Keratinocyte (primary cell): ENCODE measurements around the gene STIM1. TPM values are rescaled to one million over a fixed set of nuclear protein-coding genes. Genes with fewer than 3 reads are reported as not detected.

Experiments used
- DNase-seq: peaks from one replicate; pipeline ENCODE4 v3.0.0-alpha.2; 2011; ENCODE audit warnings: low read depth, missing footprints, low spot score
- FAIRE-seq: peaks from 2 replicates; lab custom pipeline; 2011; peaks lifted over from hg19 to GRCh38; lab: Jason Lieb, UNC
- H2AFZ ChIP-seq: 2 replicates; pipeline ENCODE4 v1.6.0; 2012; ENCODE audit warnings: low read length, control low read depth, inconsistent platforms; ENCODE audit not compliant: control insufficient read depth
- H3K27ac ChIP-seq: 2 replicates; pipeline ENCODE4 v1.5.1; 2011; ENCODE audit warnings: low read length; ENCODE audit not compliant: control insufficient read depth, insufficient read depth
- H3K27me3 ChIP-seq: 3 replicates; pipeline ENCODE4 v1.6.0; 2011; ENCODE audit warnings: low read length; ENCODE audit not compliant: control insufficient read depth, insufficient read depth; ENCODE audit errors: extremely low read depth
- H3K36me3 ChIP-seq, 2 experiments: 2 replicates in 1 of 2; 3 replicates in 1 of 2; pipeline ENCODE4 v1.5.1; 2011; ENCODE audit warnings: low read length in 2 of 2, mild to moderate bottlenecking in 1 of 2; ENCODE audit not compliant: control insufficient read depth in 2 of 2, insufficient read depth in 2 of 2; ENCODE audit errors: extremely low read depth in 1 of 2
- H3K4me1 ChIP-seq: 3 replicates; pipeline ENCODE4 v1.5.1; 2011; ENCODE audit warnings: low read length; ENCODE audit not compliant: control insufficient read depth, insufficient read depth; ENCODE audit errors: extremely low read depth
- H3K4me2 ChIP-seq: 3 replicates; pipeline ENCODE4 v1.6.0; 2011; ENCODE audit warnings: low read depth, low read length; ENCODE audit not compliant: control insufficient read depth, insufficient read depth; ENCODE audit errors: extremely low read depth
- H3K4me3 ChIP-seq, 3 experiments: fragments of 200-600 bp in 1 of 3; sonication (generic) in 1 of 3; 2 replicates in 2 of 3; 3 replicates in 1 of 3; pipeline ENCODE4 v1.5.1; 2011 to 2016; ENCODE audit warnings: low read length in 3 of 3, mild to moderate bottlenecking in 3 of 3, control low read depth in 2 of 3, inconsistent platforms in 1 of 3, low read depth in 1 of 3, mixed read lengths in 1 of 3, mixed run types in 1 of 3, moderate library complexity in 1 of 3; ENCODE audit not compliant: control insufficient read depth in 2 of 3, insufficient read depth in 2 of 3; ENCODE audit errors: extremely low read depth in 1 of 3
- H3K79me2 ChIP-seq: 2 replicates; pipeline ENCODE4 v1.6.0; 2012; ENCODE audit warnings: low read length; ENCODE audit not compliant: control insufficient read depth, insufficient read depth
- H3K9ac ChIP-seq: 3 replicates; pipeline ENCODE4 v1.6.0; 2011; ENCODE audit warnings: low read length; ENCODE audit not compliant: control insufficient read depth, insufficient read depth; ENCODE audit errors: extremely low read depth
- H3K9me1 ChIP-seq: 3 replicates; pipeline ENCODE4 v1.6.0; 2011; ENCODE audit warnings: low read length; ENCODE audit not compliant: control insufficient read depth, insufficient read depth; ENCODE audit errors: extremely low read depth
- H3K9me3 ChIP-seq: 2 replicates; pipeline ENCODE4 v1.5.1; 2012; ENCODE audit warnings: low read depth, low read length; ENCODE audit not compliant: control insufficient read depth
- H4K20me1 ChIP-seq: 3 replicates; pipeline ENCODE4 v1.6.0; 2011; ENCODE audit warnings: low read length; ENCODE audit not compliant: control insufficient read depth, insufficient read depth; ENCODE audit errors: extremely low read depth
- EZH2 ChIP-seq: IDR thresholded peaks from one replicate; pipeline ENCODE4 v1.6.1; 2012; ENCODE audit warnings: inconsistent platforms, mild to moderate bottlenecking, low read length, moderate library complexity
- dilution Hi-C: fragments of 300-500 bp; cut with MboI; formaldehyde crosslinking; loops from one replicate; pipeline ENCODE4 v1.7.0; 2020; ENCODE audit warnings: low sequenced_read_pairs; ENCODE audit not compliant: extremely low pct_ligation_motif_present
- polyA plus RNA-seq, 5 experiments: library from polyadenylated mRNA; depleted of rRNA in 3 of 5; stranded (reverse) in 3 of 5; stranded (forward) in 1 of 5; unstranded in 1 of 5; fragments of >200 nt; gene quantifications; 1 replicate in 1 of 5; 2 replicates in 3 of 5; 3 replicates in 1 of 5; pipeline versions ENCODE4 v1.2.1 to v1.2.3, GENCODE V29; 2011 to 2012; ENCODE audit warnings: missing spikeins in 2 of 5, low read depth in 1 of 5, low replicate concordance in 1 of 5
- TF ChIP-seq, protein P1 (sequence below), 3 experiments: IDR thresholded peaks in 1 of 3; conservative IDR thresholded peaks in 1 of 3; optimal IDR thresholded peaks in 1 of 3; 2 replicates in 2 of 3; 3 replicates in 1 of 3; pipeline versions ENCODE3 to v1.5.1; 2011; ENCODE audit warnings: low read length in 3 of 3, mild to moderate bottlenecking in 3 of 3, moderate library complexity in 2 of 3, control low read depth in 1 of 3, inconsistent platforms in 1 of 3; ENCODE audit not compliant: insufficient read depth in 2 of 3; ENCODE audit errors: extremely low read depth in 1 of 3

The STIM1 gene
- polyA plus RNA-seq, 1 donor (not counting 4 experiments of a cell fraction or from before 2014, with no cell fraction given), result 23.7 TPM

- Histone ChIP-seq H3K4me1 (peaks cover 3% of the 10 kb centered on the region), H3K9ac (no peak overlapping the region), H4K20me1 (no peaks in the 10 kb centered on the region), H2AFZ (no peak overlapping the region), H3K9me1 (no peaks in the 10 kb centered on the region), H3K27me3 (no peaks in the 10 kb centered on the region), H3K36me3 (peaks cover 0 to 3% of the 10 kb centered on the region in 2 experiments), H3K9me3 (no peaks in the 10 kb centered on the region), H3K79me2 (peaks cover 14% of the 10 kb centered on the region), H3K4me2 (no peak overlapping the region), H3K27ac (no peak overlapping the region), H3K4me3 (no peak overlapping the region)
- dilution Hi-C loops, result no loop called here
- TF ChIP-seq EZH2, result no peak
- TF ChIP-seq, protein P1, sequence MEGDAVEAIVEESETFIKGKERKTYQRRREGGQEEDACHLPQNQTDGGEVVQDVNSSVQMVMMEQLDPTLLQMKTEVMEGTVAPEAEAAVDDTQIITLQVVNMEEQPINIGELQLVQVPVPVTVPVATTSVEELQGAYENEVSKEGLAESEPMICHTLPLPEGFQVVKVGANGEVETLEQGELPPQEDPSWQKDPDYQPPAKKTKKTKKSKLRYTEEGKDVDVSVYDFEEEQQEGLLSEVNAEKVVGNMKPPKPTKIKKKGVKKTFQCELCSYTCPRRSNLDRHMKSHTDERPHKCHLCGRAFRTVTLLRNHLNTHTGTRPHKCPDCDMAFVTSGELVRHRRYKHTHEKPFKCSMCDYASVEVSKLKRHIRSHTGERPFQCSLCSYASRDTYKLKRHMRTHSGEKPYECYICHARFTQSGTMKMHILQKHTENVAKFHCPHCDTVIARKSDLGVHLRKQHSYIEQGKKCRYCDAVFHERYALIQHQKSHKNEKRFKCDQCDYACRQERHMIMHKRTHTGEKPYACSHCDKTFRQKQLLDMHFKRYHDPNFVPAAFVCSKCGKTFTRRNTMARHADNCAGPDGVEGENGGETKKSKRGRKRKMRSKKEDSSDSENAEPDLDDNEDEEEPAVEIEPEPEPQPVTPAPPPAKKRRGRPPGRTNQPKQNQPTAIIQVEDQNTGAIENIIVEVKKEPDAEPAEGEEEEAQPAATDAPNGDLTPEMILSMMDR (optimal IDR thresholded peaks at IDR 0.05 in 1 of 3, IDR thresholded peaks at IDR 0.05 in 1 of 3, conservative IDR thresholded peaks at IDR 0.05 in 1 of 3; ENCODE audit: extremely low read depth in 1 of 3, insufficient read depth in 2 of 3, low read length in 3 of 3), result no peak
- DNase-seq (no peak), FAIRE-seq (no peak)
Observed at GRCh38 chr11:3933165-3933628, 77.7 kb downstream of the STIM1 start.

DNA sequence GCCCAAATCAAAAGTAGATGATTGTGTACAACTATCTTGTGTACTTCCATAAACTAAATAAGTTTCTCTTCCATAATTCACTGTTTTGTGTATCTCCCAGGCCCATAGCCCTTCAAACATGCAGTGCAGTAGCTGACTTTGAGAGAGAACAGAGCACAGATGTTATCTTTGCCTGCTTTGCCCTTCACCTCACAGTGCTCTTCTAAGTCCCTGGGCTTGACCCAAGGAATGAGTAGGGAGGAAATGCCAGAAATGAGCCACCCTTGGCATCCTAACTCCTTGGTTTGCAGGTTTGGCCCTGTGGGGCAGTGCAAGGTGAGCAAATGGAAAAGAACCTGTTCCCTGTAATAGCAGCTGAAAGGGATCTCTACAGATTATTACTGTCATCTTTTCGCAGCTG is 79.2 kb downstream of the STIM1 start:
- no peaks in the 10 kb centered on the region for H3K36me3 ChIP-seq
- no peak overlapping the region for H3K27ac ChIP-seq
- H3K4me1 ChIP-seq, result peaks cover 8% of the 10 kb centered on the region
- no peaks in the 10 kb centered on the region for H3K9me3 ChIP-seq
- no peak for DNase-seq
- no peak overlapping the region for H3K4me3 ChIP-seq
- no peaks in the 10 kb centered on the region for H4K20me1 ChIP-seq
- no peaks in the 10 kb centered on the region for H3K9me1 ChIP-seq
- no peak overlapping the region for H3K9ac ChIP-seq
- H2AFZ ChIP-seq, result no peak overlapping the region
- no peaks in the 10 kb centered on the region for H3K27me3 ChIP-seq
- no peak for FAIRE-seq
- peaks cover 9% of the 10 kb centered on the region for H3K79me2 ChIP-seq
- no peak for TF ChIP-seq EZH2
- TF ChIP-seq, protein P1 (optimal IDR thresholded peaks at IDR 0.05 in 1 of 3, IDR thresholded peaks at IDR 0.05 in 1 of 3, conservative IDR thresholded peaks at IDR 0.05 in 1 of 3; ENCODE audit: extremely low read depth in 1 of 3, insufficient read depth in 2 of 3, low read length in 3 of 3), result no peak
- dilution Hi-C loops, result no loop called here
- no peak overlapping the region for H3K4me2 ChIP-seq
